ENCODE measurements around the gene FBXO7.

FBXO7 gene

DNA sequence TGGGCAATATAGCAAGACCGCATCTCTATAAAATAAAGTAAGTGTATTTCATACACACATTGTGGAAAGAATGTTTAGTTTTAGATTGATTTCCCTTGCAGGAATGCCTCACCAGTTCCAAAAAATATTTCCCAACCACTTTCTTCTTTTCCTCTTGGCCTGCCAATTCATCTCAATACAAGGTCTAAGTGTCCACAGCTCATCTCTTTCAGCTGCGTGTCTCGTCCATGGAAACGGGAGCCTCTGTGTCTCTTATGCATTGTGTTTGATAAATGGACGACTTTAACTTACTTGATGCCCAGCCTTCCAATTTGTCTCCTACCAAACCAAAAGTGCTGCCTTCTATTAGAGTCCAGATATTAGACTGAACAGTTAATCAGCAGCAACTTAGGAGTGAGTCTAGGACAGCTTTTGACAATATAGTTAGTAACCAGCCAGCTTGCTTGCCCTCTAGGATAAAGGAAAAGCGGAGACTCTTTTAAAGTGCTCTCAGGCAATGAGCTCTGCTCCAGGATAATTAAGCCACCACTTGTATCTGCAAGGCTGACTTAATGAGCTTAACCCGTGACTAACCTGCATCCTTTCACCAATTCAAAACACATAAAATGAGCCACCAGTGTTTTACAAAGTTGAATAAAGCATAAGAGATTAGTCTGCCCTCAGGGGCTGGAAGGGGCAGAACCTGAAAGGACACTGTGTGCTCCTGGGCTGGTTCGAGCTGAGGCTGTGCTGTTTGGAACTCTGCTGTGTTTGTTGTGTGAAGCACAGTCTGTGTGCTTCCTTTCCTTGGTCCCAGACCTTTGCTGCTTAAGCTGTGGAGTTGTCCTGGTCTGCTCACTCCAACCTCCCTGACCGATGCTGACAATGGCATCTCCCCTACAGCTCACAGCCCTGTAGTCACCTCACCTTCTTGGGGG, 27.5 kb downstream of the FBXO7 start:
- DNase-seq: no peak
- intact Hi-C loops (cut with DNase I; ENCODE audit: low total_unique reads): no loop called here
- H3K4me3 ChIP-seq: no peak overlapping the region
- no peaks in the 10 kb centered on the region for H3K27me3 ChIP-seq
- peaks cover 15 to 24% (median 20%) of the 10 kb centered on the region in 3 donors for H3K36me3 ChIP-seq
- TF ChIP-seq, protein P1, sequence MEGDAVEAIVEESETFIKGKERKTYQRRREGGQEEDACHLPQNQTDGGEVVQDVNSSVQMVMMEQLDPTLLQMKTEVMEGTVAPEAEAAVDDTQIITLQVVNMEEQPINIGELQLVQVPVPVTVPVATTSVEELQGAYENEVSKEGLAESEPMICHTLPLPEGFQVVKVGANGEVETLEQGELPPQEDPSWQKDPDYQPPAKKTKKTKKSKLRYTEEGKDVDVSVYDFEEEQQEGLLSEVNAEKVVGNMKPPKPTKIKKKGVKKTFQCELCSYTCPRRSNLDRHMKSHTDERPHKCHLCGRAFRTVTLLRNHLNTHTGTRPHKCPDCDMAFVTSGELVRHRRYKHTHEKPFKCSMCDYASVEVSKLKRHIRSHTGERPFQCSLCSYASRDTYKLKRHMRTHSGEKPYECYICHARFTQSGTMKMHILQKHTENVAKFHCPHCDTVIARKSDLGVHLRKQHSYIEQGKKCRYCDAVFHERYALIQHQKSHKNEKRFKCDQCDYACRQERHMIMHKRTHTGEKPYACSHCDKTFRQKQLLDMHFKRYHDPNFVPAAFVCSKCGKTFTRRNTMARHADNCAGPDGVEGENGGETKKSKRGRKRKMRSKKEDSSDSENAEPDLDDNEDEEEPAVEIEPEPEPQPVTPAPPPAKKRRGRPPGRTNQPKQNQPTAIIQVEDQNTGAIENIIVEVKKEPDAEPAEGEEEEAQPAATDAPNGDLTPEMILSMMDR (IDR thresholded peaks at IDR 0.05): no peak
- no peaks in the 10 kb centered on the region for H3K4me1 ChIP-seq
- no peak overlapping the region for H3K27ac ChIP-seq
- no peaks in the 10 kb centered on the region for H3K9me3 ChIP-seq

DNA sequence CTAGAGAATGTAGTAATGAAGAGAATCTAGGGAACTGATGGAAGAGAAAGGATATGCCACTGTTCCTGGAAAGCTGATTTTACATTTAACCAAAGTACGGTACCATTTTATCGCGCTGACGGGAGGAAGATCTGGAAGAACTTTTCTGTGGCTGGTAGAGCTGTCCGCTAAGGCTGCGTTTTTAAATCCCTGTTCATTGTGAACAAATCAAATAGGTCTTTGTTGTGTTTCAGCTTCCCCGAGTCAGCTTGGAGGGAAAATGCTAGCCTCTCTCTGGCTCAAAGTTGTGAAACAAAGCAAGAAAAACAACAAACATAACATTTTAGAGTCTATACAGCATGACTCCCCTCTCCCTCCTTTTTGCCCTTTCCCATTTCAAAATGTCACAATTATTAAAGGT, 34.4 kb downstream of the FBXO7 start:
- H3K36me3 ChIP-seq: peaks cover 0 to 9% (median 0%) of the 10 kb centered on the region in 3 donors
- no peak overlapping the region for H3K4me3 ChIP-seq
- no peaks in the 10 kb centered on the region for H3K9me3 ChIP-seq
- no peaks in the 10 kb centered on the region for H3K27me3 ChIP-seq
- no peak overlapping the region for H3K27ac ChIP-seq
- H3K4me1 ChIP-seq: no peaks in the 10 kb centered on the region
- no peak for DNase-seq
- TF ChIP-seq, protein P1 (IDR thresholded peaks at IDR 0.05): no peak
- intact Hi-C loops (cut with DNase I; ENCODE audit: low total_unique reads): no loop called here

DNA sequence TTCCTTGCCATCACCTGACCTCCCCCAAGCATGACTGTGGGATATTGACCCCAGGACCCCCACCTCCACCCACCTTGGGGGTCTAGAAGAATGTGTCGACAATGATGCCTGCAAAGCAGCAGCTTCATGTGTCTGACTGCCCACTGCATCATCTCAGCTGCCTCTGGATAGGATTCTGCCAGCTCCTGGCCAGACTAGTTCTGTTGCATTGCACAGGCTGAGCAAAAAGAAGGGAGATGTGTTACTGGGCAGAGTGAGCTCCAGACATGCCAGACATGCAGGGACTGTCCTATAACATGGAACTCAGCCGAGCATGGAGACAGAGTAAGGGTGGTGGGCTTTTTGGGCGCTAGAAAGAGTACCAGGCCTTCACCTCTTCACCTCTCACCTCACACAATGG, 36.7 kb downstream of the FBXO7 start:
- Histone ChIP-seq H3K9me3 (no peaks in the 10 kb centered on the region), H3K27ac (no peak overlapping the region), H3K4me1 (no peaks in the 10 kb centered on the region), H3K27me3 (no peaks in the 10 kb centered on the region), H3K36me3 (peaks cover 0 to 9% (median 0%) of the 10 kb centered on the region in 3 donors), H3K4me3 (no peak overlapping the region)
- intact Hi-C loops (cut with DNase I; ENCODE audit: low total_unique reads): no loop called here
- TF ChIP-seq, protein P1 (IDR thresholded peaks at IDR 0.05): no peak
- no peak for DNase-seq

DNA sequence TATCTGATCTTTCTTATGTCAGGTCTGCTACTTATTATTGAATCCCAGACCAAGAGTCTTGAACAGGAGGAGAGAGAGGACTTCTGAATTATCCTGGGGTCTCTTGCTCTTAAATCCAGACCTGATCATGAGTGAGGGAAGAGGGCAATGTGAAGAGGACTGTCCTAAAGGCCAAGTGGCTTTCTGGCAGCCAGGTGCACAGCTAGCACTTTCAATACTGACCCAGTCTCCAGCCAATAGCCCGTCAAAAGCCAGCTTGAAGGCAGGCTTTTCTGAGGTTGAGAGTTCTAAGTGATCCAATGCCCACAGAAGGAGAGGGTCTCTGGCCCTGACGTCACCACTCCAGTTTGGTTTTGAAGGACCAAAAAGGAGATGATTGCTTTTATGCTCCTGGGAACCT, 37.2 kb downstream of the FBXO7 start:
- no peak for DNase-seq
- H3K4me3 ChIP-seq: no peak overlapping the region
- H3K27me3 ChIP-seq: no peaks in the 10 kb centered on the region
- no peak overlapping the region for H3K27ac ChIP-seq
- H3K9me3 ChIP-seq: no peaks in the 10 kb centered on the region
- no peaks in the 10 kb centered on the region for H3K4me1 ChIP-seq
- TF ChIP-seq, protein P1 (IDR thresholded peaks at IDR 0.05): no peak
- H3K36me3 ChIP-seq: peaks cover 0 to 9% (median 0%) of the 10 kb centered on the region in 3 donors
- intact Hi-C loops (cut with DNase I; ENCODE audit: low total_unique reads): no loop called here

DNA sequence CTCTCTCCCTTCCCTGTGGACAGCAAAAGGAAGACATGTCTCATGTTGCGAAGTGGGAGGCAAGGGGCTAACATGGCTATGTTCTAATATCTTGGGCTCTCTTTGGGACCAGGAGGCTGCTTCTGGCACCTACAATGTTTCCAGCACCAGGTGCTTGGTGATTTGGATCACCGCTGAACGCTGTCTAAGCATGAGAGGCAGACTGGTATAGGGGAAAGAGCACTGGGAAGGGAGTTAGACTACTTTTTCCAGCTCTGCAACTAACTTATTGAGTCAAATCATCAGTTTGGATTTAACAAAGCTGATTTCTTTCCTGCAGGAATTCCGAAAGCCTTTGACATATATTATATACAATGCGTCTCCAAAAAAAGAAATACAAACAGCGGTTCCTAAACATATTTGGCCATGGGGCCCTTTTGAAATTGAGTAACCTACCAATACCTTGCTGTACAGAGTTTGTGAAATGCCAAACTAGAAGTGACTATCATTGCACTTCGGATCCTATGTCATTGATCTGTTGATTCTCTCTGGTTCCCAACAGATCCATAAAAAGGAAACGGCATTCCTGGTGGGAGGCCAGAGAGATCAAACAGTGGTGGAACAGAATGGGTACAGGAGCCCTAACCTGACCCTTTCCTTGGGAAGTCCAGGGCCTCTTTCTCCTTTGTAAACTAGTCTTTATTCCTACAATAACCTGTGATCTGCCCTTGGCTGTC, 37.8 kb downstream of the FBXO7 start:
- no peak overlapping the region for H3K27ac ChIP-seq
- DNase-seq: no peak
- H3K27me3 ChIP-seq: no peaks in the 10 kb centered on the region
- H3K36me3 ChIP-seq: peaks cover 0 to 9% (median 0%) of the 10 kb centered on the region in 3 donors
- no peaks in the 10 kb centered on the region for H3K4me1 ChIP-seq
- intact Hi-C loops (cut with DNase I; ENCODE audit: low total_unique reads): no loop called here
- H3K4me3 ChIP-seq: no peak overlapping the region
- TF ChIP-seq, protein P1 (IDR thresholded peaks at IDR 0.05): no peak
- H3K9me3 ChIP-seq: no peaks in the 10 kb centered on the region

Measured in tibial artery (tissue), 4 donors.